Measurements from ENCODE around the gene EIF2D. TPM values are rescaled to one million over a fixed set of nuclear protein-coding genes. Genes with fewer than 3 reads are reported as not detected.
A peak's percentile ranks its signal among the peaks of the same experiment; 100 is the strongest.

EIF2D gene
- total and polyA plus RNA-seq, 9 of the 15 experiments (the other 6 are each of a cell fraction or from before 2014, with no cell fraction given): 81.1 to 138 (median 93.9) TPM

DNA sequence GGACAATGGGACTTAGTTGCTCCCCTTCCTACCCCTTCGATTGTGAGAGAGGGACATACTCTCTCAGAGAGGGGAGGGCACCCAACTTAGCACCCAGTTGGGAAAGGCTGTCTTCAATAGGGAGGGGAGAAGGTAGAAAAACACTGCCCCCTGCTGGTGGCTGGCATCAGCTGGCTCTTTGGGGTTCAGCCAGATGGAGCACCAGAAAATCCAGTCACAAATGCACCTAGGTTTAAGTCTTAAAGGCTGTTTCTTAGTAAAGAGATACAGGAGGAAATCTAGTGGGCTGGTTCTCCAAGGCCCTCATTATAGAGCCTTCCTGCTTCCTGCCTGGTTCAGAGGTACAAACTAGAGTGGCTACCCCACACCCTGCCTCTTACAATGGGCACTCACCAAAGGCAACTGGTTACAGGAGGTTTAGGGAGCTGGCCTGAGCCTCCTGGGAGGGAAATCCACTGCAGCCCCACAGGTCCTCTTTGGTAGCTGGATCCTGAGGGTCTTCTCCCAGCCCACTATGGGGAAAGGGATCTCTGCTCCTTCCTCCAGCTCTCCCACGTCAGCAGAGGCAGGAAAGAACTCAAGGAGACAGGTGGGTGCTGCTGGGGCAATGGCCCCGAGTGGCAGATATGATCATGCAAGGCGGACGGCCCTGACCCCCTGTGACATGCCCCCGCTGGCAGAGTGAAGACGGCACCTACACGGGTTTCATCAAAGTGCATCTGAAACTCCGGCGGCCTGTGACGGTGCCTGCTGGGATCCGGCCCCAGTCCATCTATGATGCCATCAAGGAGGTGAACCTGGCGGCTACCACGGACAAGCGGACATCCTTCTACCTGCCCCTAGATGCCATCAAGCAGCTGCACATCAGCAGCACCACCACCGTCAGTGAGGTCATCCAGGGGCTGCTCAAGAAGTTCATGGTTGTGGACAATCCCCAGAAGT, 28.3 kb downstream of the EIF2D start (continued):
- TF ChIP-seq, protein P1, sequence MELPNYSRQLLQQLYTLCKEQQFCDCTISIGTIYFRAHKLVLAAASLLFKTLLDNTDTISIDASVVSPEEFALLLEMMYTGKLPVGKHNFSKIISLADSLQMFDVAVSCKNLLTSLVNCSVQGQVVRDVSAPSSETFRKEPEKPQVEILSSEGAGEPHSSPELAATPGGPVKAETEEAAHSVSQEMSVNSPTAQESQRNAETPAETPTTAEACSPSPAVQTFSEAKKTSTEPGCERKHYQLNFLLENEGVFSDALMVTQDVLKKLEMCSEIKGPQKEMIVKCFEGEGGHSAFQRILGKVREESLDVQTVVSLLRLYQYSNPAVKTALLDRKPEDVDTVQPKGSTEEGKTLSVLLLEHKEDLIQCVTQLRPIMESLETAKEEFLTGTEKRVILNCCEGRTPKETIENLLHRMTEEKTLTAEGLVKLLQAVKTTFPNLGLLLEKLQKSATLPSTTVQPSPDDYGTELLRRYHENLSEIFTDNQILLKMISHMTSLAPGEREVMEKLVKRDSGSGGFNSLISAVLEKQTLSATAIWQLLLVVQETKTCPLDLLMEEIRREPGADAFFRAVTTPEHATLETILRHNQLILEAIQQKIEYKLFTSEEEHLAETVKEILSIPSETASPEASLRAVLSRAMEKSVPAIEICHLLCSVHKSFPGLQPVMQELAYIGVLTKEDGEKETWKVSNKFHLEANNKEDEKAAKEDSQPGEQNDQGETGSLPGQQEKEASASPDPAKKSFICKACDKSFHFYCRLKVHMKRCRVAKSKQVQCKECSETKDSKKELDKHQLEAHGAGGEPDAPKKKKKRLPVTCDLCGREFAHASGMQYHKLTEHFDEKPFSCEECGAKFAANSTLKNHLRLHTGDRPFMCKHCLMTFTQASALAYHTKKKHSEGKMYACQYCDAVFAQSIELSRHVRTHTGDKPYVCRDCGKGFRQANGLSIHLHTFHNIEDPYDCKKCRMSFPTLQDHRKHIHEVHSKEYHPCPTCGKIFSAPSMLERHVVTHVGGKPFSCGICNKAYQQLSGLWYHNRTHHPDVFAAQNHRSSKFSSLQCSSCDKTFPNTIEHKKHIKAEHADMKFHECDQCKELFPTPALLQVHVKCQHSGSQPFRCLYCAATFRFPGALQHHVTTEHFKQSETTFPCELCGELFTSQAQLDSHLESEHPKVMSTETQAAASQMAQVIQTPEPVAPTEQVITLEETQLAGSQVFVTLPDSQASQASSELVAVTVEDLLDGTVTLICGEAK (IDR thresholded peaks at IDR 0.05): no peak
- TF ChIP-seq, protein P1 (CRISPR knock-in tag; IDR thresholded peaks at IDR 0.05): no peak
- TF ChIP-seq GTF2F1 (IDR thresholded peaks at IDR 0.05; ENCODE audit: low read depth, low read length): no peak
- no peak for TF ChIP-seq POLR2AphosphoS5 (IDR thresholded peaks at IDR 0.05; ENCODE audit: control insufficient read depth, insufficient read depth, low read depth, low read length)
- TF ChIP-seq NUFIP1 (IDR thresholded peaks at IDR 0.05; ENCODE audit: partially characterized antibody): no peak
- no peak for TF ChIP-seq PTTG1 (tag; IDR thresholded peaks at IDR 0.05; ENCODE audit: low read depth)
- TF ChIP-seq ZNF133 (CRISPR knock-in tag; IDR thresholded peaks at IDR 0.05): no peak
- TF ChIP-seq, protein P2, sequence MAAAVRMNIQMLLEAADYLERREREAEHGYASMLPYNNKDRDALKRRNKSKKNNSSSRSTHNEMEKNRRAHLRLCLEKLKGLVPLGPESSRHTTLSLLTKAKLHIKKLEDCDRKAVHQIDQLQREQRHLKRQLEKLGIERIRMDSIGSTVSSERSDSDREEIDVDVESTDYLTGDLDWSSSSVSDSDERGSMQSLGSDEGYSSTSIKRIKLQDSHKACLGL (CRISPR knock-in tag; IDR thresholded peaks at IDR 0.05; ENCODE audit: borderline replicate concordance, poor library complexity, severe bottlenecking): no peak
- TF ChIP-seq SNIP1 (IDR thresholded peaks at IDR 0.05; ENCODE audit: low read depth): no peak
- TF ChIP-seq HOXB6 (CRISPR knock-in tag; IDR thresholded peaks at IDR 0.05; ENCODE audit: borderline replicate concordance): 0 out of 2 replicates have a peak, but pooled peaks have one; percentile 49
- TF ChIP-seq ARHGAP35 (IDR thresholded peaks at IDR 0.05; ENCODE audit: partially characterized antibody): no peak
- no peak for TF ChIP-seq SRSF7 (optimal IDR thresholded peaks at IDR 0.05; ENCODE audit: low read depth, low read length)
- no peak for TF ChIP-seq RUNX1 (IDR thresholded peaks at IDR 0.05; ENCODE audit: low read depth)
- no peak for TF ChIP-seq HSF4 (CRISPR knock-in tag; IDR thresholded peaks at IDR 0.05; ENCODE audit: borderline replicate concordance)
- TF ChIP-seq, protein P3, sequence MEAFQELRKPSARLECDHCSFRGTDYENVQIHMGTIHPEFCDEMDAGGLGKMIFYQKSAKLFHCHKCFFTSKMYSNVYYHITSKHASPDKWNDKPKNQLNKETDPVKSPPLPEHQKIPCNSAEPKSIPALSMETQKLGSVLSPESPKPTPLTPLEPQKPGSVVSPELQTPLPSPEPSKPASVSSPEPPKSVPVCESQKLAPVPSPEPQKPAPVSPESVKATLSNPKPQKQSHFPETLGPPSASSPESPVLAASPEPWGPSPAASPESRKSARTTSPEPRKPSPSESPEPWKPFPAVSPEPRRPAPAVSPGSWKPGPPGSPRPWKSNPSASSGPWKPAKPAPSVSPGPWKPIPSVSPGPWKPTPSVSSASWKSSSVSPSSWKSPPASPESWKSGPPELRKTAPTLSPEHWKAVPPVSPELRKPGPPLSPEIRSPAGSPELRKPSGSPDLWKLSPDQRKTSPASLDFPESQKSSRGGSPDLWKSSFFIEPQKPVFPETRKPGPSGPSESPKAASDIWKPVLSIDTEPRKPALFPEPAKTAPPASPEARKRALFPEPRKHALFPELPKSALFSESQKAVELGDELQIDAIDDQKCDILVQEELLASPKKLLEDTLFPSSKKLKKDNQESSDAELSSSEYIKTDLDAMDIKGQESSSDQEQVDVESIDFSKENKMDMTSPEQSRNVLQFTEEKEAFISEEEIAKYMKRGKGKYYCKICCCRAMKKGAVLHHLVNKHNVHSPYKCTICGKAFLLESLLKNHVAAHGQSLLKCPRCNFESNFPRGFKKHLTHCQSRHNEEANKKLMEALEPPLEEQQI (IDR thresholded peaks at IDR 0.05): no peak
